GM12878 (cell line): ENCODE data around the gene ATAD3A. TPM values are rescaled to one million over a fixed set of nuclear protein-coding genes. Genes with fewer than 3 reads are reported as not detected.

ENCODE experiments used
- BCL11A ChIP-seq: IDR thresholded peaks from 2 replicates; pipeline ENCODE4 v1.6.1; 2011; ENCODE audit warnings: low read depth, low read length
- BHLHE40 ChIP-seq, 2 experiments: fragments of 450-650 bp in 1 of 2; IDR thresholded peaks; 2 replicates each; pipeline ENCODE4 v1.6.1; 2011 to 2017; ENCODE audit warnings: low read depth in 2 of 2, borderline replicate concordance in 1 of 2, improper control_type of control experiment in 1 of 2, low read length in 1 of 2, mild to moderate bottlenecking in 1 of 2
- BMI1 ChIP-seq: fragments of 450-650 bp; IDR thresholded peaks from 2 replicates; pipeline ENCODE4 v1.6.1; 2016; ENCODE audit warnings: mild to moderate bottlenecking, moderate library complexity, borderline replicate concordance
- CBFB ChIP-seq: IDR thresholded peaks from 2 replicates; pipeline ENCODE4 v1.6.1; 2016; ENCODE audit warnings: antibody characterized with exemption, low read depth
- EED ChIP-seq: sonication (generic); IDR thresholded peaks from 2 replicates; pipeline ENCODE4 v1.6.1; 2016; ENCODE audit warnings: antibody characterized with exemption, low read depth
- EP300 ChIP-seq, 2 experiments: fragments of 150-350 bp in 1 of 2; IDR thresholded peaks; 2 replicates each; pipeline ENCODE4 v1.6.1; 2011 to 2012; ENCODE audit warnings: low read depth in 2 of 2, low read length in 2 of 2, borderline replicate concordance in 1 of 2, improper control_type of control experiment in 1 of 2, inconsistent platforms in 1 of 2; ENCODE audit not compliant: control insufficient read depth in 1 of 2
- ESRRA ChIP-seq: IDR thresholded peaks from 2 replicates; pipeline ENCODE4 v1.6.1; 2012; ENCODE audit warnings: mild to moderate bottlenecking, low read length, improper control_type of control experiment
- FOS ChIP-seq: IDR thresholded peaks from 3 replicates; pipeline ENCODE4 v1.6.1; 2011; ENCODE audit warnings: borderline replicate concordance; ENCODE audit not compliant: insufficient read length; ENCODE audit errors: extremely low read depth
- GATAD2B ChIP-seq: fragments of 450-650 bp; conservative IDR thresholded peaks from 2 replicates; pipeline ENCODE4 v1.6.1; 2017; ENCODE audit warnings: low read depth, mild to moderate bottlenecking, moderate library complexity
- MTA2 ChIP-seq: fragments of 450-650 bp; IDR thresholded peaks from 2 replicates; pipeline ENCODE4 v1.6.1; 2016; ENCODE audit warnings: low read depth, mild to moderate bottlenecking, moderate library complexity
- MTA3 ChIP-seq: IDR thresholded peaks from 2 replicates; pipeline ENCODE4 v1.6.1; 2012; ENCODE audit warnings: low read length, inconsistent platforms, borderline replicate concordance
- NFYA ChIP-seq: IDR thresholded peaks from 2 replicates; pipeline ENCODE4 v1.6.1; 2011; ENCODE audit warnings: low read depth, mild to moderate bottlenecking, low read length, improper control_type of control experiment, borderline replicate concordance
- NRF1 ChIP-seq: conservative IDR thresholded peaks from 2 replicates; pipeline ENCODE4 v1.6.1; 2011; ENCODE audit warnings: mild to moderate bottlenecking, low read depth, low read length, improper control_type of control experiment
- PAX8 ChIP-seq: fragments of 450-650 bp; IDR thresholded peaks from 2 replicates; pipeline ENCODE4 v1.6.1; 2017; ENCODE audit warnings: mild to moderate bottlenecking, moderate library complexity
- SIX5 ChIP-seq: IDR thresholded peaks from 2 replicates; pipeline ENCODE4 v1.6.1; 2011; ENCODE audit warnings: mild to moderate bottlenecking, low read depth, low read length, moderate library complexity; ENCODE audit not compliant: severe bottlenecking
- SMAD1 ChIP-seq: fragments of 450-650 bp; IDR thresholded peaks from 2 replicates; pipeline ENCODE4 v1.6.1; 2018; ENCODE audit warnings: mild to moderate bottlenecking, low read depth; ENCODE audit not compliant: partially characterized antibody
- SP1 ChIP-seq: IDR thresholded peaks from one replicate; pipeline ENCODE4 v1.6.1; 2011; ENCODE audit warnings: low read depth, low read length
- SPI1 ChIP-seq: IDR thresholded peaks from 2 replicates; pipeline ENCODE4 v1.6.1; 2011; ENCODE audit warnings: low read depth, mild to moderate bottlenecking, low read length, moderate library complexity, borderline replicate concordance; ENCODE audit not compliant: insufficient read depth
- SUZ12 ChIP-seq: fragments of 200-600 bp; sonication (generic); IDR thresholded peaks from one replicate; pipeline ENCODE4 v1.6.1; 2018; ENCODE audit warnings: antibody characterized with exemption, mild to moderate bottlenecking; ENCODE audit not compliant: unreplicated experiment
- TCF3 ChIP-seq: IDR thresholded peaks from 2 replicates; pipeline ENCODE4 v1.6.1; 2012; ENCODE audit warnings: low read depth, mild to moderate bottlenecking, low read length, borderline replicate concordance; ENCODE audit not compliant: insufficient read depth
- polyA plus RNA-seq, 11 experiments: library from polyadenylated mRNA; depleted of rRNA in 4 of 11; unstranded in 6 of 11; stranded (reverse) in 5 of 11; fragments of >200 nt; fragmentation: Nextera tagmentation in 4 of 11; fragmentation: Illumina TruSeq in 1 of 11; extraction: Ambion mirVana in 4 of 11; extraction: Trizol in 1 of 11; gene quantifications; 1 replicate in 1 of 11; 2 replicates in 10 of 11; pipeline versions ENCODE4 v1.2.1 to v1.2.3, GENCODE V29; 2011 to 2016; ENCODE audit warnings: inconsistent platforms in 2 of 11, missing spikeins in 2 of 11, low read depth in 1 of 11
- total RNA-seq, 4 experiments: library from RNA; depleted of rRNA in 3 of 4; stranded (reverse); fragments of >200 nt in 3 of 4; fragmentation: Illumina TruSeq in 1 of 4; extraction: Trizol in 1 of 4; gene quantifications; 2 replicates each; pipeline versions ENCODE4 v1.2.1 to v1.2.3, GENCODE V29; 2013 to 2021
- TF ChIP-seq, protein P1 (sequence below): fragments of 150-350 bp; IDR thresholded peaks from 2 replicates; pipeline ENCODE4 v1.6.1; 2014; ENCODE audit warnings: mild to moderate bottlenecking, low read depth, low read length
- TF ChIP-seq, protein P2 (sequence below): IDR thresholded peaks from 2 replicates; pipeline ENCODE4 v1.6.1; 2011; ENCODE audit warnings: mild to moderate bottlenecking, low read depth, low read length, moderate library complexity; ENCODE audit not compliant: insufficient replicate concordance
- TF ChIP-seq, protein P3 (sequence below): fragments of 450-650 bp; IDR thresholded peaks from 2 replicates; pipeline ENCODE4 v1.6.1; 2016; ENCODE audit warnings: mild to moderate bottlenecking, moderate library complexity, borderline replicate concordance

ATAD3A gene
- total and polyA plus RNA-seq, 10 of the 15 experiments (the other 5 are each of a cell fraction or from before 2014, with no cell fraction given) = 0.05 to 93.5 (median 38.9) TPM

DNA sequence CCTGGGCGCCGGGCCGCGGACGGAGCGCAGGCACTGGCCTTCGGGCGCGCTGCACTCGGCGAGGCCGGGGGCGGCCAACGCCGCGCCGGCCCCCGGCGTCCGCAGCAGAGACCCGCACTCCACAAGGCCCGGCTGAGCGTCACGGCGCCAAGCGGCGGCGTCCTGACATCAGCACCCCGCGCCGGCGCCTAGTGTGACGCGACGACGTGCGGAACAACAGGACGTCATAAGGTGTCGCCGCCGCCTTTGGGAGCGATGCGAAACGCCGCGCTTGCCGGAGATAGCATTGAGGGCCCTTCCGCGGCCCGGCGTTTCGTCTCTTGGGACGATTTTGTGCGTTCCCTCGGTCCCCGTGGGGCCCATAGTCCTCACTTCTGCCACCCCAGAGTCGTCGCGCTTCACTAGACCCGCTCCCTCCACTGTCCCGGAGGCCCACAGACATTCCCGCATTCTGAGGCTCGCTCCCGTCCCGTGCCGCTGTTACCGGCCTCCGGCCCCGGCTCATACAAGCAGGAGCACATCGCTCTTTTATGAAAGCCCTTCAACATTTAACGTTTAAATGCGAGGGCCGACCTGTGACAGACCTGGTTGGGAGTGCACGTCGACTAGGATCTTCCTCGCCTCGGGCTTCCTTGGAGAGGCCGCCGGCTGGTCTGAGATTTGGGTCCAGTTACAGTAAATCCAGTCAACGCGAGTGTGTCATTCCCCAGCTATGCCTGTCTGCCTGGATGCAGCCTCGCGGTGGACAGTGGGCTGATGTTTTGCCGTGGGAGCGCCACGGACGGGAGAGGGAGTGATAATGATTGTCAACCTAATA lies 63.0 kb downstream of the ATAD3A start, which contains the start of gene SSU72 (continued):
- TF ChIP-seq EP300 (IDR thresholded peaks at IDR 0.05; ENCODE audit: borderline replicate concordance in 1 of 2, control insufficient read depth in 1 of 2, low read depth in 2 of 2, low read length in 2 of 2) (no peak; a peak in 1 of 4 replicates), NFYA (no peak), GATAD2B (peak; percentile 62), MTA3 (no peak), FOS (no peak), EED (0 out of 2 replicates have a peak, but pooled peaks have one; percentile 20), BMI1 (no peak), SMAD1 (peak; percentile 58), BHLHE40 (IDR thresholded peaks at IDR 0.05; ENCODE audit: borderline replicate concordance in 1 of 2, low read depth in 2 of 2, low read length in 1 of 2) (peak in 1 of 2 experiments; percentile 78; a peak in 2 of 4 replicates), ESRRA (no peak), SPI1 (no peak), SP1 (peak; percentile 70), TCF3 (no peak), SIX5 (peak; percentile 68), NRF1 (no peak), SUZ12 (no peak), MTA2 (no peak), CBFB (peak; percentile 44; the same call in 1 of the 2 replicates), BCL11A (no peak), PAX8 (no peak)
- TF ChIP-seq, protein P1, sequence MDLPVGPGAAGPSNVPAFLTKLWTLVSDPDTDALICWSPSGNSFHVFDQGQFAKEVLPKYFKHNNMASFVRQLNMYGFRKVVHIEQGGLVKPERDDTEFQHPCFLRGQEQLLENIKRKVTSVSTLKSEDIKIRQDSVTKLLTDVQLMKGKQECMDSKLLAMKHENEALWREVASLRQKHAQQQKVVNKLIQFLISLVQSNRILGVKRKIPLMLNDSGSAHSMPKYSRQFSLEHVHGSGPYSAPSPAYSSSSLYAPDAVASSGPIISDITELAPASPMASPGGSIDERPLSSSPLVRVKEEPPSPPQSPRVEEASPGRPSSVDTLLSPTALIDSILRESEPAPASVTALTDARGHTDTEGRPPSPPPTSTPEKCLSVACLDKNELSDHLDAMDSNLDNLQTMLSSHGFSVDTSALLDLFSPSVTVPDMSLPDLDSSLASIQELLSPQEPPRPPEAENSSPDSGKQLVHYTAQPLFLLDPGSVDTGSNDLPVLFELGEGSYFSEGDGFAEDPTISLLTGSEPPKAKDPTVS = no peak
- TF ChIP-seq, protein P2, sequence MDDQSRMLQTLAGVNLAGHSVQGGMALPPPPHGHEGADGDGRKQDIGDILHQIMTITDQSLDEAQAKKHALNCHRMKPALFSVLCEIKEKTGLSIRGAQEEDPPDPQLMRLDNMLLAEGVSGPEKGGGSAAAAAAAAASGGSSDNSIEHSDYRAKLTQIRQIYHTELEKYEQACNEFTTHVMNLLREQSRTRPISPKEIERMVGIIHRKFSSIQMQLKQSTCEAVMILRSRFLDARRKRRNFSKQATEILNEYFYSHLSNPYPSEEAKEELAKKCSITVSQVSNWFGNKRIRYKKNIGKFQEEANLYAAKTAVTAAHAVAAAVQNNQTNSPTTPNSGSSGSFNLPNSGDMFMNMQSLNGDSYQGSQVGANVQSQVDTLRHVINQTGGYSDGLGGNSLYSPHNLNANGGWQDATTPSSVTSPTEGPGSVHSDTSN = no peak
- TF ChIP-seq, protein P3, sequence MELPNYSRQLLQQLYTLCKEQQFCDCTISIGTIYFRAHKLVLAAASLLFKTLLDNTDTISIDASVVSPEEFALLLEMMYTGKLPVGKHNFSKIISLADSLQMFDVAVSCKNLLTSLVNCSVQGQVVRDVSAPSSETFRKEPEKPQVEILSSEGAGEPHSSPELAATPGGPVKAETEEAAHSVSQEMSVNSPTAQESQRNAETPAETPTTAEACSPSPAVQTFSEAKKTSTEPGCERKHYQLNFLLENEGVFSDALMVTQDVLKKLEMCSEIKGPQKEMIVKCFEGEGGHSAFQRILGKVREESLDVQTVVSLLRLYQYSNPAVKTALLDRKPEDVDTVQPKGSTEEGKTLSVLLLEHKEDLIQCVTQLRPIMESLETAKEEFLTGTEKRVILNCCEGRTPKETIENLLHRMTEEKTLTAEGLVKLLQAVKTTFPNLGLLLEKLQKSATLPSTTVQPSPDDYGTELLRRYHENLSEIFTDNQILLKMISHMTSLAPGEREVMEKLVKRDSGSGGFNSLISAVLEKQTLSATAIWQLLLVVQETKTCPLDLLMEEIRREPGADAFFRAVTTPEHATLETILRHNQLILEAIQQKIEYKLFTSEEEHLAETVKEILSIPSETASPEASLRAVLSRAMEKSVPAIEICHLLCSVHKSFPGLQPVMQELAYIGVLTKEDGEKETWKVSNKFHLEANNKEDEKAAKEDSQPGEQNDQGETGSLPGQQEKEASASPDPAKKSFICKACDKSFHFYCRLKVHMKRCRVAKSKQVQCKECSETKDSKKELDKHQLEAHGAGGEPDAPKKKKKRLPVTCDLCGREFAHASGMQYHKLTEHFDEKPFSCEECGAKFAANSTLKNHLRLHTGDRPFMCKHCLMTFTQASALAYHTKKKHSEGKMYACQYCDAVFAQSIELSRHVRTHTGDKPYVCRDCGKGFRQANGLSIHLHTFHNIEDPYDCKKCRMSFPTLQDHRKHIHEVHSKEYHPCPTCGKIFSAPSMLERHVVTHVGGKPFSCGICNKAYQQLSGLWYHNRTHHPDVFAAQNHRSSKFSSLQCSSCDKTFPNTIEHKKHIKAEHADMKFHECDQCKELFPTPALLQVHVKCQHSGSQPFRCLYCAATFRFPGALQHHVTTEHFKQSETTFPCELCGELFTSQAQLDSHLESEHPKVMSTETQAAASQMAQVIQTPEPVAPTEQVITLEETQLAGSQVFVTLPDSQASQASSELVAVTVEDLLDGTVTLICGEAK = no peak; the same call in 1 of the 2 replicates
